Peyer's patch (tissue), 4 donors: ENCODE data around the gene XRCC5.

Experiments used
- POLR2A ChIP-seq, 2 donors: fragments of 450-650 bp; IDR thresholded peaks; one replicate each; pipeline ENCODE4 v1.5.1; 2017; ENCODE audit warnings: antibody characterized with exemption in 2 of 2, mild to moderate bottlenecking in 2 of 2, moderate library complexity in 2 of 2
- TF ChIP-seq, protein P1 (sequence below), 6 experiments: fragments of 450-650 bp in 4 of 6; fragments of 200-600 bp in 2 of 6; sonication (generic) in 1 of 6; IDR thresholded peaks; one replicate each; pipeline ENCODE4 v1.5.1; 2017 to 2019; ENCODE audit warnings: antibody characterized with exemption in 6 of 6, mild to moderate bottlenecking in 3 of 6, moderate library complexity in 1 of 6

GRCh38 chr2:216220976-216221375 lies 111.8 kb downstream of the XRCC5 start:
- TF ChIP-seq, protein P1, sequence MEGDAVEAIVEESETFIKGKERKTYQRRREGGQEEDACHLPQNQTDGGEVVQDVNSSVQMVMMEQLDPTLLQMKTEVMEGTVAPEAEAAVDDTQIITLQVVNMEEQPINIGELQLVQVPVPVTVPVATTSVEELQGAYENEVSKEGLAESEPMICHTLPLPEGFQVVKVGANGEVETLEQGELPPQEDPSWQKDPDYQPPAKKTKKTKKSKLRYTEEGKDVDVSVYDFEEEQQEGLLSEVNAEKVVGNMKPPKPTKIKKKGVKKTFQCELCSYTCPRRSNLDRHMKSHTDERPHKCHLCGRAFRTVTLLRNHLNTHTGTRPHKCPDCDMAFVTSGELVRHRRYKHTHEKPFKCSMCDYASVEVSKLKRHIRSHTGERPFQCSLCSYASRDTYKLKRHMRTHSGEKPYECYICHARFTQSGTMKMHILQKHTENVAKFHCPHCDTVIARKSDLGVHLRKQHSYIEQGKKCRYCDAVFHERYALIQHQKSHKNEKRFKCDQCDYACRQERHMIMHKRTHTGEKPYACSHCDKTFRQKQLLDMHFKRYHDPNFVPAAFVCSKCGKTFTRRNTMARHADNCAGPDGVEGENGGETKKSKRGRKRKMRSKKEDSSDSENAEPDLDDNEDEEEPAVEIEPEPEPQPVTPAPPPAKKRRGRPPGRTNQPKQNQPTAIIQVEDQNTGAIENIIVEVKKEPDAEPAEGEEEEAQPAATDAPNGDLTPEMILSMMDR (IDR thresholded peaks at IDR 0.05), result no peak
- no peak for TF ChIP-seq POLR2A (IDR thresholded peaks at IDR 0.05)
